IMR-90 (cell line): Measurements from ENCODE around the gene VDR. TPM values are rescaled to one million over a fixed set of nuclear protein-coding genes. Genes with fewer than 3 reads are reported as not detected.

Source experiments
- ATAC-seq: fragments of 200-7000 bp; cut with Tn5 transposase; 2 replicates; pipeline ENCODE4 v1.9.1; 2020; ENCODE audit warnings: low read depth, mild to moderate bottlenecking, moderate library complexity
- BruUV-seq: library from RNA; stranded (reverse); fragments of 400-500 nt; replicated peaks from 2 replicates; lab custom pipeline; 2021; lab: Mats Ljungman, UMichigan
- CTCF ChIA-PET: fragments of 300-600 bp; formaldehyde crosslinking; extraction: SDS; loops from one replicate; lab custom pipeline; 2021; ENCODE audit warnings: antibody characterized with exemption; lab: Yijun Ruan, JAX
- POLR2A ChIA-PET: fragments of 300-600 bp; sonication (Branson Sonifier 250); formaldehyde crosslinking; loops from one replicate; lab custom pipeline; 2022; ENCODE audit warnings: antibody characterized with exemption; ENCODE audit not compliant: unreplicated experiment; lab: Charles Lee
- DNase-seq: peaks from one replicate; pipeline ENCODE4 v3.0.0; 2013
- H2AFZ ChIP-seq: replicated peaks from 2 replicates; pipeline ENCODE3; 2013; ENCODE audit warnings: low read length, mild to moderate bottlenecking; ENCODE audit not compliant: poor library complexity
- H2AK5ac ChIP-seq: 2 replicates; pipeline ENCODE4 v1.6.1; 2013; ENCODE audit warnings: low read depth, low read length, inconsistent platforms
- H2AK9ac ChIP-seq: replicated peaks from 2 replicates; pipeline ENCODE3; 2013; ENCODE audit warnings: mild to moderate bottlenecking, low read depth, low read length, moderate library complexity; ENCODE audit not compliant: poor library complexity
- H2BK120ac ChIP-seq: 2 replicates; pipeline ENCODE4 v1.6.1; 2013; ENCODE audit warnings: low read depth, low read length, inconsistent platforms
- H2BK15ac ChIP-seq: 3 replicates; pipeline ENCODE4 v1.6.1; 2013; ENCODE audit warnings: low read depth, low read length, inconsistent platforms
- H2BK20ac ChIP-seq: 2 replicates; pipeline ENCODE4 v1.6.1; 2013; ENCODE audit warnings: low read depth, mild to moderate bottlenecking, inconsistent platforms, low read length, moderate library complexity
- H2BK5ac ChIP-seq: 2 replicates; pipeline ENCODE4 v1.6.1; 2013; ENCODE audit warnings: mild to moderate bottlenecking, low read depth, low read length, inconsistent platforms; ENCODE audit not compliant: poor library complexity, severe bottlenecking
- H3K14ac ChIP-seq: replicated peaks from 2 replicates; pipeline ENCODE4 v1.6.1; 2013; ENCODE audit warnings: low read depth, low read length, inconsistent platforms
- H3K18ac ChIP-seq: 2 replicates; pipeline ENCODE4 v1.6.1; 2013; ENCODE audit warnings: low read depth, low read length, control low read depth
- H3K23ac ChIP-seq: 2 replicates; pipeline ENCODE4 v1.6.1; 2013; ENCODE audit warnings: low read depth, low read length, inconsistent platforms
- H3K27ac ChIP-seq: 2 replicates; pipeline ENCODE4 v1.5.1; 2013; ENCODE audit warnings: mild to moderate bottlenecking, control low read depth, low read length; ENCODE audit not compliant: insufficient read depth
- H3K27me3 ChIP-seq: 2 replicates; pipeline ENCODE4 v1.6.1; 2013; ENCODE audit warnings: low read length; ENCODE audit not compliant: control insufficient read depth, insufficient read depth
- H3K36me3 ChIP-seq: 2 replicates; pipeline ENCODE4 v1.6.1; 2013; ENCODE audit warnings: low read length, mixed read lengths; ENCODE audit not compliant: control insufficient read depth, insufficient read depth
- H3K4ac ChIP-seq: 2 replicates; pipeline ENCODE4 v1.6.1; 2013; ENCODE audit warnings: low read depth, low read length, inconsistent platforms
- H3K4me1 ChIP-seq: 2 replicates; pipeline ENCODE4 v1.6.1; 2013; ENCODE audit warnings: low read length, mixed read lengths; ENCODE audit not compliant: control insufficient read depth, insufficient read depth
- H3K4me2 ChIP-seq: 2 replicates; pipeline ENCODE4 v1.6.1; 2013; ENCODE audit warnings: low read depth, mild to moderate bottlenecking, control low read depth, low read length, moderate library complexity
- H3K4me3 ChIP-seq: 2 replicates; pipeline ENCODE4 v1.5.1; 2013; ENCODE audit warnings: low read depth, mild to moderate bottlenecking, control low read depth, low read length, moderate library complexity; ENCODE audit not compliant: insufficient read depth
- H3K56ac ChIP-seq: 2 replicates; pipeline ENCODE4 v1.6.1; 2013; ENCODE audit warnings: low read length, inconsistent platforms; ENCODE audit not compliant: insufficient read depth; ENCODE audit errors: extremely low read depth
- H3K79me1 ChIP-seq, 2 experiments: 2 replicates each; pipeline ENCODE4 v1.6.1; 2013; ENCODE audit warnings: low read length in 2 of 2, inconsistent platforms in 1 of 2, low read depth in 1 of 2
- H3K9ac ChIP-seq: 2 replicates; pipeline ENCODE4 v1.6.1; 2013; ENCODE audit warnings: low read depth, low read length, control low read depth
- H3K9me1 ChIP-seq: 2 replicates; pipeline ENCODE4 v1.6.1; 2013; ENCODE audit warnings: low read length, inconsistent platforms; ENCODE audit not compliant: insufficient read depth
- H3K9me3 ChIP-seq: 2 replicates; pipeline ENCODE4 v1.6.1; 2013; ENCODE audit warnings: low read length; ENCODE audit not compliant: control insufficient read depth, insufficient read depth
- H4K20me1 ChIP-seq: 2 replicates; pipeline ENCODE4 v1.6.1; 2013; ENCODE audit warnings: low read length, inconsistent platforms; ENCODE audit not compliant: insufficient read depth
- H4K5ac ChIP-seq: 2 replicates; pipeline ENCODE4 v1.6.1; 2013; ENCODE audit warnings: mild to moderate bottlenecking, low read depth, low read length, control low read depth
- H4K8ac ChIP-seq, 2 experiments: 2 replicates each; pipeline ENCODE4 v1.6.1; 2013; ENCODE audit warnings: low read depth in 2 of 2, low read length in 2 of 2, control low read depth in 1 of 2, inconsistent platforms in 1 of 2
- H4K91ac ChIP-seq: 2 replicates; pipeline ENCODE4 v1.6.1; 2013; ENCODE audit warnings: low read depth, low read length, inconsistent platforms; ENCODE audit not compliant: insufficient read depth
- BHLHE40 ChIP-seq: fragments of 150-350 bp; IDR thresholded peaks from 2 replicates; pipeline ENCODE4 v1.6.1; 2016; ENCODE audit warnings: mild to moderate bottlenecking, low read depth, low read length
- CEBPB ChIP-seq: IDR thresholded peaks from 2 replicates; pipeline ENCODE4 v1.6.1; 2012; ENCODE audit warnings: low read depth, low read length, improper control_type of control experiment
- CTCF ChIP-seq: conservative IDR thresholded peaks from 2 replicates; pipeline ENCODE4 v1.5.1; 2012; ENCODE audit warnings: mild to moderate bottlenecking, low read depth, low read length, improper control_type of control experiment
- ELK1 ChIP-seq: fragments of 150-350 bp; IDR thresholded peaks from 2 replicates; pipeline ENCODE4 v1.6.1; 2016; ENCODE audit warnings: low read depth, mild to moderate bottlenecking, low read length, moderate library complexity, borderline replicate concordance
- MAFK ChIP-seq: IDR thresholded peaks from 2 replicates; pipeline ENCODE4 v1.6.1; 2012; ENCODE audit warnings: low read depth, low read length, improper control_type of control experiment
- MAZ ChIP-seq: IDR thresholded peaks from 2 replicates; pipeline ENCODE4 v1.6.1; 2012; ENCODE audit warnings: low read depth, mild to moderate bottlenecking, low read length, improper control_type of control experiment, moderate library complexity, borderline replicate concordance
- NFE2L2 ChIP-seq: fragments of 150-350 bp; IDR thresholded peaks from 2 replicates; pipeline ENCODE4 v1.6.1; 2016; ENCODE audit warnings: low read depth, mild to moderate bottlenecking, low read length
- RFX5 ChIP-seq: IDR thresholded peaks from 2 replicates; pipeline ENCODE4 v1.8.0; 2012; ENCODE audit warnings: low read depth, mild to moderate bottlenecking, low read length, moderate library complexity
- WGBS, 2 experiments: methylation state at CpG; one replicate each; pipeline versions ENCODE4 v1.1.5 to v1.1.7; 2013; ENCODE audit warnings: missing lambda C conversion rate in 2 of 2; ENCODE audit not compliant: insufficient read length in 1 of 2; ENCODE audit errors: extremely low coverage in 2 of 2; 5-methylcytosine and 5-hydroxymethylcytosine counted together
- dilution Hi-C: fragments of 300-500 bp; cut with HindIII; formaldehyde crosslinking; loops from one replicate; pipeline ENCODE4 v1.14.3; 2018; ENCODE audit warnings: low sequenced_read_pairs; ENCODE audit not compliant: unreplicated experiment
- in situ Hi-C: fragments of 300-500 bp; cut with MboI; formaldehyde crosslinking; loops from 3 replicates; pipeline ENCODE4 v1.14.3; 2019; ENCODE audit warnings: low sequenced_read_pairs, inconsistent platforms, mixed read lengths
- intact Hi-C: fragments of 100-400 bp; cut with micrococcal nuclease; formaldehyde crosslinking; loops from 2 replicates; pipeline ENCODE4 v1.10.0; 2022
- polyA plus RNA-seq, 3 experiments: library from polyadenylated mRNA; depleted of rRNA; stranded (reverse); fragments of >200 nt; gene quantifications; 2 replicates each; pipeline ENCODE4 v1.2.3, GENCODE V29; 2012; ENCODE audit warnings: low replicate concordance in 1 of 3
- total RNA-seq: library from RNA; depleted of rRNA; stranded (reverse); fragments of >200 nt; gene quantifications from 2 replicates; pipeline ENCODE4 v1.2.3, GENCODE V29; 2012

Gene VDR
- total and polyA plus RNA-seq, 2 of the 4 experiments (the other 2 are of a cell fraction), result 5.4 to 8.5 TPM

GRCh38 chr12:47891356-47891755, 13.4 kb downstream of the VDR start:
- H2BK15ac ChIP-seq, result no peak overlapping the region
- no peak overlapping the region for H2BK20ac ChIP-seq
- no peak overlapping the region for H2AFZ ChIP-seq
- POLR2A ChIA-PET, result no interaction called here
- H3K9me1 ChIP-seq, result peaks cover 12% of the 10 kb centered on the region; the same call in 1 of the 2 replicates
- H4K20me1 ChIP-seq, result 0 out of 2 replicates have a peak, but pooled peaks cover 8% of the 10 kb centered on the region
- no peak overlapping the region for H3K14ac ChIP-seq
- H4K91ac ChIP-seq, result no peak overlapping the region
- H4K5ac ChIP-seq, result no peak overlapping the region
- H3K79me1 ChIP-seq, result peaks cover 2 to 17% of the 10 kb centered on the region in 2 experiments; a peak in 1 of 4 replicates
- no peaks in the 10 kb centered on the region for H3K9me3 ChIP-seq
- no peaks in the 10 kb centered on the region; the same call in 1 of the 2 replicates for H3K36me3 ChIP-seq
- no peak overlapping the region for H2AK9ac ChIP-seq
- in situ Hi-C loops, result no loop called here
- TF ChIP-seq RFX5 (no peak), NFE2L2 (no peak), CTCF (no peak), ELK1 (no peak), MAFK (peak; percentile 60; the same call in 1 of the 2 replicates), CEBPB (no peak), BHLHE40 (no peak), MAZ (no peak)
- BruUV-seq, result no TSS peak
- no peak overlapping the region for H2BK120ac ChIP-seq
- WGBS, 2 experiments, result 88% methylated on average over 1 of the region's 3 CpGs; no CpG with 5 or more reads in 1 of the 2 experiments
- 0 out of 2 replicates have a peak, but pooled peaks cover 2% of the 10 kb centered on the region for H3K4me1 ChIP-seq
- dilution Hi-C loops, result no loop called here
- no peak overlapping the region for H3K56ac ChIP-seq
- no peak overlapping the region for H2BK5ac ChIP-seq
- no peak for DNase-seq
- ATAC-seq, result no peak
- intact Hi-C loops, result no loop called here
- no peak overlapping the region for H3K23ac ChIP-seq
- H3K4me3 ChIP-seq, result no peak overlapping the region
- H3K4ac ChIP-seq, result no peak overlapping the region
- no peak overlapping the region for H3K9ac ChIP-seq
- no peak overlapping the region for H4K8ac ChIP-seq
- no peak overlapping the region for H3K18ac ChIP-seq
- CTCF ChIA-PET, result no interaction called here
- H3K27me3 ChIP-seq, result no peaks in the 10 kb centered on the region
- no peak overlapping the region for H3K27ac ChIP-seq
- H3K4me2 ChIP-seq, result no peak overlapping the region
- no peak overlapping the region for H2AK5ac ChIP-seq
